Endothelial cell of umbilical vein (primary cell): Measurements from ENCODE around the gene ELP4.
"Not testable (repeated sequence)": the region's sequence is repeated elsewhere in the genome, so short reads cannot be mapped to it uniquely, and the experiment has no call there.

ENCODE experiments used
- CTCF ChIP-seq, 2 donors: IDR thresholded peaks; 1 replicate in 1 of 2; 2 replicates in 1 of 2; pipeline ENCODE4 v1.5.1; 2011; ENCODE audit warnings: low read length in 2 of 2, mild to moderate bottlenecking in 2 of 2, moderate library complexity in 2 of 2, control low read depth in 1 of 2, inconsistent platforms in 1 of 2, low read depth in 1 of 2; ENCODE audit not compliant: insufficient read depth in 1 of 2; ENCODE audit errors: extremely low read depth in 1 of 2
- JUN ChIP-seq: IDR thresholded peaks from 2 replicates; pipeline ENCODE4 v1.6.1; 2011; ENCODE audit warnings: borderline replicate concordance, low read depth; ENCODE audit not compliant: insufficient read length, insufficient read depth
- MAX ChIP-seq: IDR thresholded peaks from 2 replicates; pipeline ENCODE4 v1.6.1; 2011; ENCODE audit not compliant: insufficient read depth, insufficient read length
- POLR2A ChIP-seq: IDR thresholded peaks from 2 replicates; pipeline ENCODE4 v1.6.1; 2012; ENCODE audit warnings: low read depth, mild to moderate bottlenecking, control low read depth, low read length
- POLR2AphosphoS5 ChIP-seq: IDR thresholded peaks from 2 replicates; pipeline ENCODE4 v1.6.1; 2012; ENCODE audit warnings: low read depth, mild to moderate bottlenecking, control low read depth, low read length, moderate library complexity; ENCODE audit not compliant: insufficient read depth

- TF ChIP-seq POLR2A; POLR2AphosphoS5; CTCF (IDR thresholded peaks at IDR 0.05; ENCODE audit: extremely low read depth in 1 of 2, insufficient read depth in 1 of 2, low read depth in 1 of 2, low read length in 2 of 2); JUN; MAX: not testable (repeated sequence)
These were observed 187.5 kb downstream of the ELP4 start for GRCh38 chr11:31697049-31697448.
